H1 (cell line): ENCODE measurements around the gene TNS4. TPM values are rescaled to one million over a fixed set of nuclear protein-coding genes. Genes with fewer than 3 reads are reported as not detected.

Experiments
- CTCF ChIA-PET: fragments of 300-600 bp; sonication (Branson Sonifier 250); formaldehyde crosslinking; loops from one replicate; lab custom pipeline; 2021; ENCODE audit not compliant: partially characterized antibody; lab: Charles Lee
- POLR2A ChIA-PET: fragments of 300-600 bp; sonication (Branson Sonifier 250); formaldehyde crosslinking; loops from one replicate; lab custom pipeline; 2021; ENCODE audit warnings: inconsistent platforms; ENCODE audit not compliant: partially characterized antibody; lab: Charles Lee
- DNase-seq, 2 experiments: peaks; one replicate each; pipeline versions ENCODE4 v3.0.0 to v3.0.0-alpha.2; 2010 to 2022; ENCODE audit warnings: low spot score in 2 of 2, low read depth in 1 of 2, mixed read lengths in 1 of 2
- FAIRE-seq: peaks from 2 replicates; lab custom pipeline; 2011; peaks lifted over from hg19 to GRCh38; lab: Jason Lieb, UNC
- H2AFZ ChIP-seq: 2 replicates; pipeline ENCODE4 v1.8.1; 2012; ENCODE audit warnings: low read length, inconsistent platforms
- H2AK5ac ChIP-seq: 2 replicates; pipeline ENCODE4 v1.6.1; 2013; ENCODE audit warnings: low read depth, low read length
- H2BK120ac ChIP-seq: replicated peaks from 2 replicates; pipeline ENCODE3; 2013; ENCODE audit warnings: low read depth, low read length, inconsistent platforms
- H2BK12ac ChIP-seq: 2 replicates; pipeline ENCODE4 v1.6.1; 2013; ENCODE audit warnings: low read depth, low read length
- H2BK15ac ChIP-seq: 2 replicates; pipeline ENCODE4 v1.6.1; 2013; ENCODE audit warnings: low read length
- H2BK20ac ChIP-seq: 2 replicates; pipeline ENCODE4 v1.6.1; 2013; ENCODE audit warnings: low read length
- H2BK5ac ChIP-seq: 2 replicates; pipeline ENCODE4 v1.6.1; 2013; ENCODE audit warnings: low read depth, low read length
- H3K14ac ChIP-seq: 2 replicates; pipeline ENCODE4 v1.6.1; 2013; ENCODE audit warnings: inconsistent platforms; ENCODE audit not compliant: insufficient read length
- H3K18ac ChIP-seq: 2 replicates; pipeline ENCODE4 v1.6.1; 2013; ENCODE audit warnings: low read length; ENCODE audit errors: extremely low read depth
- H3K23ac ChIP-seq: 2 replicates; pipeline ENCODE4 v1.6.1; 2013; ENCODE audit warnings: inconsistent platforms; ENCODE audit not compliant: insufficient read length
- H3K23me2 ChIP-seq: 2 replicates; pipeline ENCODE4 v1.6.1; 2013; ENCODE audit warnings: low read depth, low read length
- H3K27ac ChIP-seq: 2 replicates; pipeline ENCODE4 v1.6.1; 2011; ENCODE audit warnings: low read depth, low read length, inconsistent platforms
- H3K27me3 ChIP-seq, 4 experiments: replicated peaks in 1 of 4; 1 replicate in 1 of 4; 2 replicates in 3 of 4; pipeline versions ENCODE4 v1.6.1 to v1.8.1; 2011 to 2013; ENCODE audit warnings: low read length in 3 of 4, mild to moderate bottlenecking in 3 of 4, inconsistent platforms in 2 of 4, mixed read lengths in 2 of 4, moderate library complexity in 1 of 4; ENCODE audit not compliant: control insufficient read depth in 3 of 4, insufficient read depth in 3 of 4; ENCODE audit errors: extremely low read depth in 1 of 4
- H3K36me3 ChIP-seq, 4 experiments: 2 replicates each; pipeline versions ENCODE4 v1.6.1 to v1.8.1; 2011 to 2013; ENCODE audit warnings: mild to moderate bottlenecking in 4 of 4, low read length in 3 of 4, moderate library complexity in 2 of 4, control low read depth in 1 of 4, inconsistent platforms in 1 of 4; ENCODE audit not compliant: insufficient read depth in 4 of 4, control insufficient read depth in 2 of 4
- H3K4ac ChIP-seq: replicated peaks from 2 replicates; pipeline ENCODE3; 2013; ENCODE audit warnings: low read length, low read depth, mixed read lengths, inconsistent platforms; ENCODE audit not compliant: insufficient read length
- H3K4me1 ChIP-seq, 4 experiments: replicated peaks in 1 of 4; 1 replicate in 1 of 4; 2 replicates in 3 of 4; pipeline versions ENCODE4 v1.6.1 to v1.8.1; 2011 to 2013; ENCODE audit warnings: low read length in 3 of 4, inconsistent platforms in 2 of 4, mixed read lengths in 1 of 4; ENCODE audit not compliant: insufficient read depth in 4 of 4, control insufficient read depth in 3 of 4
- H3K4me2 ChIP-seq, 2 experiments: 2 replicates each; pipeline versions ENCODE4 v1.6.1 to v1.8.1; 2011 to 2013; ENCODE audit warnings: low read depth in 2 of 2, low read length in 2 of 2, control low read depth in 1 of 2, inconsistent platforms in 1 of 2, mild to moderate bottlenecking in 1 of 2; ENCODE audit not compliant: insufficient read depth in 1 of 2
- H3K4me3 ChIP-seq, 4 experiments: fragments of 200-600, 300-600 bp in 1 of 4; sonication (generic), shearing (Covaris generic), sonication (Bioruptor Twin) in 1 of 4; 2 replicates each; pipeline versions ENCODE4 v1.5.1 to v1.8.1; 2011 to 2016; ENCODE audit warnings: low read length in 4 of 4, low read depth in 3 of 4, control low read depth in 2 of 4, inconsistent platforms in 2 of 4, mild to moderate bottlenecking in 2 of 4, mixed read lengths in 1 of 4, moderate library complexity in 1 of 4; ENCODE audit not compliant: insufficient read depth in 2 of 4; ENCODE audit errors: extremely low read depth in 1 of 4
- H3K56ac ChIP-seq: replicated peaks from 2 replicates; pipeline ENCODE3; 2013; ENCODE audit warnings: low read depth, mild to moderate bottlenecking, mixed read lengths, low read length, inconsistent platforms; ENCODE audit not compliant: insufficient read length
- H3K79me1 ChIP-seq: 2 replicates; pipeline ENCODE4 v1.6.1; 2013; ENCODE audit warnings: low read depth, low read length, control low read depth
- H3K79me2 ChIP-seq, 2 experiments: 2 replicates each; pipeline versions ENCODE4 v1.6.1 to v1.8.1; 2012 to 2013; ENCODE audit warnings: low read length in 2 of 2, mild to moderate bottlenecking in 2 of 2, inconsistent platforms in 1 of 2; ENCODE audit not compliant: insufficient read depth in 2 of 2, control insufficient read depth in 1 of 2
- H3K9ac ChIP-seq, 4 experiments: replicated peaks in 1 of 4; 1 replicate in 1 of 4; 2 replicates in 3 of 4; pipeline versions ENCODE4 v1.6.1 to v1.8.1; 2011 to 2013; ENCODE audit warnings: low read depth in 3 of 4, low read length in 3 of 4, control low read depth in 2 of 4, mild to moderate bottlenecking in 2 of 4, moderate library complexity in 2 of 4, inconsistent platforms in 1 of 4; ENCODE audit errors: extremely low read depth in 1 of 4
- H3K9me3 ChIP-seq, 2 experiments: 2 replicates each; pipeline versions ENCODE4 v1.6.1 to v1.8.1; 2012 to 2013; ENCODE audit warnings: mild to moderate bottlenecking in 2 of 2, moderate library complexity in 2 of 2, control low read depth in 1 of 2, inconsistent platforms in 1 of 2, low read depth in 1 of 2, low read length in 1 of 2, mixed read lengths in 1 of 2; ENCODE audit not compliant: insufficient read depth in 2 of 2
- H4K20me1 ChIP-seq, 2 experiments: replicated peaks in 1 of 2; 2 replicates each; pipeline versions ENCODE3 to v1.8.1; 2011 to 2013; ENCODE audit warnings: inconsistent platforms in 2 of 2, low read length in 2 of 2, mild to moderate bottlenecking in 1 of 2; ENCODE audit not compliant: insufficient read depth in 2 of 2, control insufficient read depth in 1 of 2
- H4K5ac ChIP-seq: 2 replicates; pipeline ENCODE4 v1.6.1; 2013; ENCODE audit warnings: low read length, low read depth, mixed read lengths, inconsistent platforms; ENCODE audit not compliant: insufficient read length
- H4K8ac ChIP-seq: 2 replicates; pipeline ENCODE4 v1.8.0; 2013; ENCODE audit warnings: mild to moderate bottlenecking, moderate library complexity, low read length, inconsistent platforms; ENCODE audit not compliant: insufficient read depth; ENCODE audit errors: extremely low read depth
- H4K91ac ChIP-seq: replicated peaks from 2 replicates; pipeline ENCODE3; 2013; ENCODE audit warnings: low read length, mixed read lengths, inconsistent platforms; ENCODE audit not compliant: insufficient read length
- ASH2L ChIP-seq: fragments of 200-600, 300-600 bp; sonication (generic); IDR thresholded peaks from one replicate; pipeline ENCODE4 v1.7.1; 2017; ENCODE audit warnings: low read length
- CBX8 ChIP-seq: fragments of 300-800, 300-1000 bp; sonication (generic); IDR thresholded peaks from 2 replicates; pipeline ENCODE4 v1.7.1; 2016; ENCODE audit warnings: low read depth, low read length, borderline replicate concordance
- KDM5A ChIP-seq: fragments of 200-600 bp; IDR thresholded peaks from 2 replicates; pipeline ENCODE4 v1.7.1; 2012; ENCODE audit warnings: mild to moderate bottlenecking, low read length, inconsistent platforms, mixed read lengths
- NRF1 ChIP-seq: IDR thresholded peaks from 2 replicates; pipeline ENCODE4 v1.6.1; 2011; ENCODE audit warnings: mild to moderate bottlenecking, low read depth, low read length, improper control_type of control experiment
- RXRA ChIP-seq: IDR thresholded peaks from 2 replicates; pipeline ENCODE4 v1.6.1; 2011; ENCODE audit warnings: low read depth, mild to moderate bottlenecking, low read length, moderate library complexity; ENCODE audit not compliant: insufficient read depth
- SAP30 ChIP-seq: fragments of 300-600 bp; sonication (generic); IDR thresholded peaks from 2 replicates; pipeline ENCODE4 v1.7.1; 2012; ENCODE audit warnings: low read length, moderate library complexity, mild to moderate bottlenecking, inconsistent platforms; ENCODE audit not compliant: insufficient read depth, insufficient replicate concordance
- SUZ12 ChIP-seq: fragments of 200-600 bp; sonication (generic); IDR thresholded peaks from 2 replicates; pipeline ENCODE4 v1.6.1; 2012; ENCODE audit warnings: mild to moderate bottlenecking, inconsistent platforms, low read length, moderate library complexity, mixed read lengths
- TAF1 ChIP-seq: IDR thresholded peaks from 2 replicates; pipeline ENCODE4 v1.6.1; 2011; ENCODE audit warnings: mild to moderate bottlenecking, low read depth, low read length
- USF2 ChIP-seq: IDR thresholded peaks from 2 replicates; pipeline ENCODE4 v1.6.1; 2011; ENCODE audit warnings: low read length, improper control_type of control experiment
- WGBS, 2 experiments: shearing (Covaris generic) in 1 of 2; methylation state at CpG; one replicate each; pipeline versions ENCODE4 v1.1.6 to v1.1.7; 2013 to 2015; ENCODE audit warnings: low lambda C conversion rate in 2 of 2, mixed read lengths in 2 of 2, inconsistent platforms in 1 of 2, low coverage in 1 of 2, missing lambda C conversion rate in 1 of 2; ENCODE audit not compliant: insufficient replicate concordance in 2 of 2, insufficient coverage in 1 of 2, insufficient read length in 1 of 2; ENCODE audit errors: extremely low coverage in 1 of 2, missing lambda C conversion rate in 1 of 2; 5-methylcytosine and 5-hydroxymethylcytosine counted together
- polyA plus RNA-seq, 7 experiments: library from polyadenylated mRNA; depleted of rRNA in 3 of 7; stranded (reverse) in 5 of 7; unstranded in 2 of 7; fragments of >200 nt in 5 of 7; fragments of 200-250 nt in 2 of 7; gene quantifications; 1 replicate in 5 of 7; 2 replicates in 1 of 7; 4 replicates in 1 of 7; pipeline versions ENCODE4 v1.2.1 to v1.2.3, GENCODE V29; 2011 to 2013; ENCODE audit warnings: missing spikeins in 2 of 7, mixed read lengths in 2 of 7
- total RNA-seq: library from RNA; stranded (reverse); fragmentation: NEBNext Ultra II Directional; extraction: Animal tissue kit (Norgen Biotek cat#: 25700); gene quantifications from 2 replicates; pipeline ENCODE4 v1.2.1, GENCODE V29; 2021

The TNS4 gene
- total and polyA plus RNA-seq, 2 of the 8 experiments (the other 6 are each of a cell fraction or from before 2014, with no cell fraction given), result 0.20 to 0.21 TPM

- Histone ChIP-seq H2AK5ac (peak overlapping the region; percentile 18; the same call in 1 of the 2 replicates), H3K56ac (no peak overlapping the region), H3K4ac (no peak overlapping the region), H3K27ac (0 out of 2 replicates have a peak overlapping the region, but pooled peaks have one; percentile 52), H3K4me3 (no peak overlapping the region), H3K36me3 (peaks cover 0 to 6% (median 0%) of the 10 kb centered on the region in 4 experiments; a peak in 4 of 8 replicates), H3K14ac (no peak overlapping the region), H3K79me2 (peaks cover 0 to 54% of the 10 kb centered on the region in 2 experiments; a peak in 3 of 4 replicates), H2BK5ac (no peak overlapping the region), H3K4me2 (no peak overlapping the region), H3K27me3 (no peaks in the 10 kb centered on the region; a peak in 1 of 7 replicates), H4K5ac (no peak overlapping the region), H2BK12ac (0 out of 2 replicates have a peak overlapping the region, but pooled peaks have one; percentile 7), H2BK15ac (0 out of 2 replicates have a peak overlapping the region, but pooled peaks have one; percentile 24), H4K20me1 (peaks cover 2 to 4% of the 10 kb centered on the region in 2 experiments), H3K9me3 (no peaks in the 10 kb centered on the region), H2BK120ac (no peak overlapping the region), H2BK20ac (no peak overlapping the region), H4K91ac (no peak overlapping the region), H3K18ac (no peak overlapping the region), H4K8ac (no peak overlapping the region), H3K9ac (no peak overlapping the region; a peak in 1 of 7 replicates), H3K23me2 (peaks cover 11% of the 10 kb centered on the region), H3K23ac (no peak overlapping the region), H2AFZ (no peak overlapping the region), H3K79me1 (peaks cover 11% of the 10 kb centered on the region), H3K4me1 (peaks cover 5 to 22% (median 10%) of the 10 kb centered on the region in 4 experiments)
- no peak for FAIRE-seq
- CTCF ChIA-PET, result interaction anchor here (0.7 to 34.1 kb wide), 22 partner anchors 0 to 171 kb away, joined by 3 to 739 read pairs (median 4); partner anchors contain the start of genes GJD3 and IGFBP4
- DNase-seq, result no peak
- POLR2A ChIA-PET, result interaction anchor here (0.7 to 1.8 kb wide), 6 partner anchors 10 to 88 kb away, joined by 3 to 7 read pairs (median 4); no protein-coding TSS in a partner anchor
- 90% methylated on average over 7 of the region's 7 CpGs; no CpG with 5 or more reads in 1 of the 2 experiments for WGBS, 2 experiments
- TF ChIP-seq NRF1 (no peak), RXRA (no peak), SAP30 (no peak), CBX8 (no peak), SUZ12 (no peak), ASH2L (no peak), KDM5A (no peak), TAF1 (no peak), USF2 (no peak)
Measured at GRCh38 chr17:40448639-40449261, 52.7 kb downstream of the TNS4 start.
